ENCODE data around the gene CTBP2.

Gene CTBP2

GRCh38 chr10:125122566-125122965 lies 37.8 kb downstream of the CTBP2 start:
- no peak for DNase-seq

- no peak for DNase-seq
These were observed 39.4 kb downstream of the CTBP2 start for GRCh38 chr10:125121003-125121402.

GRCh38 chr10:125120053-125120710 lies 40.2 kb downstream of the CTBP2 start:
- no peak for DNase-seq

- no peak for DNase-seq
These were observed 41.7 kb downstream of the CTBP2 start for GRCh38 chr10:125118701-125119100.

- DNase-seq, result no peak
These were observed 42.3 kb downstream of the CTBP2 start for GRCh38 chr10:125118011-125118611.

GRCh38 chr10:125116652-125117310 lies 43.6 kb downstream of the CTBP2 start:
- DNase-seq, result no peak

GRCh38 chr10:125116041-125116649 lies 44.2 kb downstream of the CTBP2 start:
- DNase-seq, result no peak

GRCh38 chr10:125115409-125115808 lies 45.0 kb downstream of the CTBP2 start:
- no peak for DNase-seq

GRCh38 chr10:125114761-125115391 lies 45.5 kb downstream of the CTBP2 start:
- no peak for DNase-seq

GRCh38 chr10:125113691-125114371 lies 46.5 kb downstream of the CTBP2 start:
- DNase-seq, result no peak

GRCh38 chr10:125112697-125113494 lies 47.5 kb downstream of the CTBP2 start:
- DNase-seq, result no peak

GRCh38 chr10:125111118-125111727 lies 49.1 kb downstream of the CTBP2 start:
- DNase-seq, result no peak

- no peak for DNase-seq
These were observed 52.3 kb downstream of the CTBP2 start for GRCh38 chr10:125107965-125108580.

- DNase-seq, result no peak
These were observed 53.0 kb downstream of the CTBP2 start for GRCh38 chr10:125107166-125107949.

GRCh38 chr10:125106586-125106985 lies 53.8 kb downstream of the CTBP2 start:
- no peak for DNase-seq

- DNase-seq, result no peak
These were observed 54.6 kb downstream of the CTBP2 start for GRCh38 chr10:125105706-125106255.

- no peak for DNase-seq
These were observed 55.2 kb downstream of the CTBP2 start for GRCh38 chr10:125105155-125105554.

- DNase-seq, result no peak
These were observed 55.8 kb downstream of the CTBP2 start for GRCh38 chr10:125104559-125104958.

- no peak for DNase-seq
These were observed 56.4 kb downstream of the CTBP2 start for GRCh38 chr10:125103924-125104323.

GRCh38 chr10:125103466-125103865 lies 56.9 kb downstream of the CTBP2 start:
- DNase-seq, result no peak

Measured in GOT3 (cell line).